GM12892 (cell line): ENCODE results near the gene UPF3A.

Experiments used
- POLR2A ChIP-seq: IDR thresholded peaks from 2 replicates; pipeline ENCODE4 v1.6.1; 2011; ENCODE audit warnings: low read depth, low read length, control low read depth
- TAF1 ChIP-seq: IDR thresholded peaks from 2 replicates; pipeline ENCODE4 v1.6.1; 2011; ENCODE audit warnings: low read depth, mild to moderate bottlenecking, control low read depth, low read length, borderline replicate concordance

- TF ChIP-seq TAF1 (no peak), POLR2A (no peak)
Observed at GRCh38 chr13:114311908-114312307, 30.5 kb downstream of the UPF3A start.
